ENCODE results near the gene LRRK1.
"Not testable (repeated sequence)": the region's sequence is repeated elsewhere in the genome, so short reads cannot be mapped to it uniquely, and the experiment has no call there.

LRRK1 gene

GRCh38 chr15:101060576-101061551 lies 141.7 kb downstream of the LRRK1 start:
- peak; percentile 13 for DNase-seq

- peak; percentile 7 for DNase-seq
Observed at GRCh38 chr15:101062063-101062462, 142.9 kb downstream of the LRRK1 start.

GRCh38 chr15:101062471-101063171 lies 143.5 kb downstream of the LRRK1 start:
- peak; percentile 47 for DNase-seq

GRCh38 chr15:101063212-101063611 lies 144.1 kb downstream of the LRRK1 start:
- DNase-seq, result no peak

GRCh38 chr15:101063891-101064794 lies 145.0 kb downstream of the LRRK1 start:
- DNase-seq, result peak; percentile 11

- no peak for DNase-seq
Observed at GRCh38 chr15:101064795-101065569, 145.8 kb downstream of the LRRK1 start.

GRCh38 chr15:101065570-101066221 lies 146.5 kb downstream of the LRRK1 start:
- no peak for DNase-seq

GRCh38 chr15:101066501-101067408 lies 147.6 kb downstream of the LRRK1 start:
- DNase-seq, result no peak

GRCh38 chr15:101067660-101068522 lies 148.7 kb downstream of the LRRK1 start:
- DNase-seq, result no peak

- no peak for DNase-seq
Observed at GRCh38 chr15:101068523-101068960, 149.4 kb downstream of the LRRK1 start.

GRCh38 chr15:101068961-101069653 lies 149.9 kb downstream of the LRRK1 start:
- no peak for DNase-seq

- no peak for DNase-seq
Observed at GRCh38 chr15:101069654-101069973, 150.5 kb downstream of the LRRK1 start.

GRCh38 chr15:101070024-101070423 lies 150.9 kb downstream of the LRRK1 start:
- DNase-seq, result no peak

- DNase-seq, result no peak
Observed at GRCh38 chr15:101070502-101071273, 151.5 kb downstream of the LRRK1 start.

GRCh38 chr15:101071651-101072050 lies 152.5 kb downstream of the LRRK1 start:
- no peak for DNase-seq

GRCh38 chr15:101072235-101072634 lies 153.1 kb downstream of the LRRK1 start:
- DNase-seq, result not testable (repeated sequence)

GRCh38 chr15:101077806-101078668 lies 158.9 kb downstream of the LRRK1 start:
- not testable (repeated sequence) for DNase-seq
